NCI-H526 (cell line): Measurements from ENCODE around the gene HMGA1.

Experiments
- DNase-seq, 2 experiments: peaks; one replicate each; lab custom pipeline; 2025; lab: John Stamatoyannopoulos, UW

The HMGA1 gene

DNA sequence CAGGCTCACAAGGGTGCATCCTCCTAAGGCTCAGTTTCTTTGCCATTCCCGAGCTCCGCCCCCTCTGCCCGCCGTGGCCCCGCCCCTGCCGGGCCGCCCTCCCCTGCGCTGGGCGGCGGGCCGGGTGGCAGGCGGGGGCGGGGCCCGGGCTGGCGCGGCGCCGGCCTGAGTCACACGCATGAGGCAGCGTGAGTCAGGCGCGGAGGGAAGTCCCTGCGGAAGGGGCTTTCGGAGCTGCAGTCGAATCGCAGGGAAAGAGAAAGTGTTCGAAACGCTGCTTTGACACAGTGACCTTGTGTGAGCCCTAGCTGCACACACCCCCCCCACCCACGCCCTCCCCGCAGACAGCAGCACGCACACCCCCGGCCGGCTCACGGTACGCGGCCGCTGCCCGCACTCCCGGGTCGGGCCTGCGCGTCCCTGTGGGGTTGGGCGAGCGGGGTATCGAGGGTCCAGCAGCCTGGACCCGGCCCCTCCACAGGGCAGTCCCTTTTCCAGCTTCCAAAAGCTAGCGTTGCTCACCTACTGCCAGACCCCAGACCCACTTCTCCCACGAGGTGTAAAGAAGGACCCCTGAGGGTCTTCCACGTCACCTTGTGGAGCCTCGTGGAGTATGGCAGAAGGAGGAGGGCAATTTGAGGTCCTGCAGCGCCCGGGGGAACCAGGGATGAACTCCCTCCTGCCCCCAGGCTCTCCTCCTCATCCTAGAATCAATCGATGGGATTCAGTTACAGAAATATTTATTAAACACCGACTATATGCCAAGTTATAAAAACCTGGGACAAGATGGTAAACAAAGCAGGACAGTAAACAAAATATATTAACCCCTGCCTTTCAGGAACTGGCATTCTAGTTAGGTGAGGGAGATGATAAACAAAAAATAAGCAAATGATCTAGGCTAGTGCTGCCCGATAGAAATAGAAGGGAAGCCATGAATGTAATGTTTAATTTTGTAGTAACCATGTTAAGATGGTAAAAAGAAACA is 12.4 kb upstream of the HMGA1 start:
- peak in 1 of 2 experiments; percentile 94 for DNase-seq

GRCh38 chr6:34225551-34225950 is 11.1 kb upstream of the HMGA1 start:
- DNase-seq = no peak

DNA sequence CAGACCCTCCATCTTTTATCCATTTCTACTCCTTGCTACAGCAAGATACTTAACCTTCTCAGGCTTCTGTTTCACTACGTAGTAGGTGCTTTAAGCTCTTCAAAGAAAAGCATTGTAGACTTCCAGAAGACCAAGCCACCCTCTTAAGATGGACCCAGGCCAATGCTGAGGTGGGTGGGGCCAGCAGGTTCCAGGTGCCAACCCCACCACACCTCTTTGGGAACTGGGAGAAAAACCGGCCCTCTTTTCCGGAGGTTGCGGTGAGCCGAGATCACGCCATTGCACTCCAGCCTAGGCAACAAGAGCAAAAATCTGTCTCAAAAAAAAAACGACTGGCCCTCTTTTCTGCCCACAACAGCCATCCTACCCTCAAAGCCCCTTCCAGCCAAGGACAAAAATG is 10.6 kb upstream of the HMGA1 start:
- DNase-seq = no peak

- no peak for DNase-seq
Observed at GRCh38 chr6:34226731-34227586, 9.7 kb upstream of the HMGA1 start.

DNA sequence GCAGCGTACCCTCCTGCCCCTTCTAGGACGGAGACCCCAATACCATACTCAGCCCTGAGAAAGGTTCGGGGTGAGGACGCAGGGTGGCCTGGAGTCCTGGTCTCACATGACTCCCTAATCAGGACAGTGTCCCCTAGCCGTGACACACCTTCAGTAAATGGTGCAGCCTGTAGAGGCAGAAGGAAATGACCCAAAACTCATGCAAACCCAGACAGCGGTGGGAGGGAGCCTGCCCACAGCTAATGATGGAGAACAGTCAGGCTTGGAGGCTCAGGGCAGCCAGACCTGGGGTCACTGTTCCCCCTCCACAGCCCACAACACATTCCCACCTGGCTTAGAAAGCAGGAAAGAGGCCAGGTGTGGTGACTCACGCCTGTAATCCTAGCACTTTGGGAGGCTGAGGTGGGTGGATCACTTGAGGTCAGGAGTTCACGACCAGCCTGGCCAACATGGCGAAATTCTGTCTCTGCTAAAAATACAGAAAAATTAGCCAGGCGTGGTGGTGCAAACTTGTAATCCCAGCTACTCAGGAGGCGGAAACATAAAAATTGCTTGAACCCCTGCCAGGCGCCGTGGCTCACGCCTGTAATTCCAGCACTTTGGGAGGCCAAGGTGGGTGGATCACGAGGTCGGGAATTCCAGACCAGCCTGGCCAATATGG is 8.8 kb upstream of the HMGA1 start:
- no peak for DNase-seq

DNA sequence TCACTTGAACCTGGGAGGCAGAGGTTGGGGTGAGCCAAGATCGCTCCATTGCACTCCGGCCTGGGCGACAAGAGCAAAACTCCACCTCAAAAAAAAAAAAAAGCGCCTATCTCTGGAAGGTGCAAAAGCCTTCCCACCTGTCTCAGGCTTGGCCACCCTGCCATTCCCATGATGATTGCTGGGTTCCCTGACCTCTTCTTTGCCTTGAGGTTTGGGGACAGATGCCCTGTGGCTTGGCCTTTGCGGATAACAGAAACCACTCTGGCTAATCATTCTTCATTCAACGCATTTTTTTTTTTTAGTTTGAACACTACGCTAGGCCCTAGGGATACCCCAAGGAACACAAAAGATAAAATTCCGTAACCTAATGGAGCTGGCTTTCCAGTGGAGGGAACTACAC is 6.8 kb upstream of the HMGA1 start:
- DNase-seq = no peak

DNA sequence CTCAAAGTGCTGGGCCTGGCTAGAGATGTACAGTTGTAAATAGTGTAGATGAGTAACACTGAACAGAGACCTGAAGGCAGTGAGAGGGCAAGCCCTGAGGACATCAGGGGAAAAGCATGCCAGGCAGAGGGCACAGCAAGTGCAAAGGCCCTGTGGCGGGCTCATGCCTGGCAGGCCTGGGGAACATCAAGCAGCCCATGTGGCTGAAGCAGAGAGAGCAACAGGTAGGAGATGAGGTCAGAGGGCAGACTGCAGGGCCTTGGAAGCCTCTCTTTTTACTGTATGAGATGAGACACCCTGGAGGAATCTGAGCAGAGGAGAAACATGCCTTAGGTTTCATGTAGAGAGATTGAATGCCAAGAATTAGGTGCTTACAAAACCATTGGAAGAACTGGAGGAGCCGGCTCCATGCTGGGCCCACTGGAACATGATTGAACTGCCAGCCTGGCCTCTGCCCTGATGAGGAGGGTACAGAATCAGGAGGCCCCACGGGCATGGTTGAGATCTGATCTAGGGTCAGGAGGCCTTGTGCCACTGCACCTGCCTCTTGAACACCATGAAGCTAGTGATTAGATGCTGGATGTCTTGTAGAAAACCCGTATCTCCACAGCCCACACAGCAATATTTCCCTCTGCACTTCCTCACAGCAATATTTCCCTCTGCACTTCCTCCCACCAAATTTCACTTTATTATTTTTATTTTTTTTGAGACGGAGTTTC is 5.9 kb upstream of the HMGA1 start:
- DNase-seq = no peak

DNA sequence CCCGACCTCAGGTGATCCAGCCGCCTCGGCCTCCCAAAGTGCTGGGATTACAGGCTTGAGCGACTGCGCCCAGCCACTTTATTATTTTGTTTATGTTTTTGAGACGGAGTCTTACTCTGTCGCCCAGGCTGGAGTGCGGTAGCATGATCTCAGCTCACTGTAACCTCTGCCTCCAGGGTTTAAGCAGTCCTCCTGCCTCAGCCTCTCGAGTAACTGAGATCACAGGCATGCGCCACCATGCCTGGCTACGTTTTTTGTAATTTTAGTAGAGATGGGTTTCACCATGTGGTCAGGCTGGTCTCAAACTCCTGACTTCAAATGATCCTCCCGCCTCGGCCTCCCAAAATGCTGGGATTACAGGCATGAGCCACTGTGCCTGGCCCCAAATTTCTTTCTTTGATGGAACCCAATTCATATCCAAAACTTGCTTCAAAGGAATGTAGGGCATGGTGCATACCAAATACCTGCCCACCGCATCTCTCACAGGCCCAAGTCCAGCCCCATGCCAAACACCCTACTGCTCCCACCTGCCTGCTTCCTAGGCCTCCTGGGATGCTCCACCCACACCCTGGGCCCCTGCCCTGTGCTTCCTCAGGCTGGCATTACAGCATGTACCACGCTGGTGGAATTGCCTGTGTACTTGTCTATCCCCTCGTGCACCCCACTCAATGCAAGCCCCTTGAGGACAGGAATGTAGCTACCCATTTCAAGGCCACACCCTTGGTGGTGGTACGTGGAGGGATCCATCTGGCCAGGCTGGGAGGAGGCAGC is 4.9 kb upstream of the HMGA1 start:
- no peak for DNase-seq

DNA sequence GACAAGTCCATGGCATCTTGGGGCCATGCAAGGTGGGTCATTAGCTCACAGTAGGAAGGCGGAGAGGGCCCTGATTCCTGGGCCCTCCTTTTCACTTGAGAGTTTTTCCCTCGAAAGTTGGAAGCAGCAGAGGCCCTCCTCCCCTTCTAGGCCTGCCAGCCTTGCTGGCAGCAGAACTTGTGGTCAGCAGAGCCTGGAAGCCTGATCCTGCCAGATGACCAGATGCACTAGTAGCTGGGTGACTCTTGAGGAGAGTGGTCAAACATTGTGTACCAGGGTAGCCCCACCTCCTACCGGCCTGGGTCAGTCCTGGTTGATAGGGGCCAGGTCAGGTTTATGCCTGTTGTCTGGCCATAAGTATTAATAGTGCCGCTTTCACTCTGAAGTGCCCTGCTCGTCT is 3.8 kb upstream of the HMGA1 start:
- no peak for DNase-seq

DNA sequence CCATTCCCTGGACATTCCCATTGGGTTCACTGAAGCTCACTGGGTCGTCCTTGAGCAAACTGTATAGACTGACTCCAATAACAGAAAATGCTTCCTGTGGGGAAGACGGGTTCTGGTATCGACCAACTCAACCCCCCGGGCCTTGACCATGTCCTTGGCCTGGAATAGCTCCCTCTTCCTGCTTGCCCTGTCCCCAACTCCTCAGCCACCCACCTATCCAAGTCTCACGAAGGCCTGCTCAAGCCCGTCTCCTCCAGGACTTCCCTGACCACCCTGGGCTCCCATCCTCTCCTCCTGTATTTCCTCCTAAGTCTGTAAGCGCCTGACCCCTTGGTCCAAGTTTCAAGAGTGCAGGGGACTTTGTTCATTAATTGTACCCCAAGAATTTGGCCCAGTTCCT is 2.8 kb upstream of the HMGA1 start:
- no peak for DNase-seq

DNA sequence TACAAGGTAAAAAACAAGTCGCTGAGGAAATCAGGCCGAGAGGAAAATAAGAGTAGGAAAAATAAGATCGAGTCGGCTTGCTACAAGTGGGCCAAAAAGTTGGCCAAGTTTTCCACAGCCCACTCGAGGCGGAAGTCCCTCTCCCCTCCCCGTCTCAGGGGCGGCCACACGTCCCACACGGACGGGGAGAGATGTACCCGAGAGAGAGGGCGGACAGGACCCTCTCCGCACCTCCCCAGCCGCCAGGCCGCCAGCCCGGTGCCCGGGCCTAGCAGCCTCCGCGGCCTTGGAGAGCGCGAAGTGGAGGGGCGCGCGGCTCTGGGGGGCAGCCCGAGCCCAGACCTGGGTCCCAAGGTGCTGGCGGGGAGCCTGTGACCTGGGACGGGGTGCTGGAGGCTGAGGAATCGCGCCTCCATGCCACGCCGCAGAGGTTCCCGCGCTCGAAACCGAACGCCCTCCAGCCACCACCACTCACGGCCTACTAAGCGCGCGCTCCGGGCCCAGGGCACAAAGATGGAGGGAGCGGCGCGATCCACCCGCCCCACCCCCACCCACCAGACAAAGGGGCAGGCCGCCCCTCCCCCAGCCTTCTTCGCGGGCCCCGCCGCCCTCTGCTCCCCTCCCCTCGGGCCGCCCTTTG is 1.9 kb upstream of the HMGA1 start:
- no peak for DNase-seq

DNA sequence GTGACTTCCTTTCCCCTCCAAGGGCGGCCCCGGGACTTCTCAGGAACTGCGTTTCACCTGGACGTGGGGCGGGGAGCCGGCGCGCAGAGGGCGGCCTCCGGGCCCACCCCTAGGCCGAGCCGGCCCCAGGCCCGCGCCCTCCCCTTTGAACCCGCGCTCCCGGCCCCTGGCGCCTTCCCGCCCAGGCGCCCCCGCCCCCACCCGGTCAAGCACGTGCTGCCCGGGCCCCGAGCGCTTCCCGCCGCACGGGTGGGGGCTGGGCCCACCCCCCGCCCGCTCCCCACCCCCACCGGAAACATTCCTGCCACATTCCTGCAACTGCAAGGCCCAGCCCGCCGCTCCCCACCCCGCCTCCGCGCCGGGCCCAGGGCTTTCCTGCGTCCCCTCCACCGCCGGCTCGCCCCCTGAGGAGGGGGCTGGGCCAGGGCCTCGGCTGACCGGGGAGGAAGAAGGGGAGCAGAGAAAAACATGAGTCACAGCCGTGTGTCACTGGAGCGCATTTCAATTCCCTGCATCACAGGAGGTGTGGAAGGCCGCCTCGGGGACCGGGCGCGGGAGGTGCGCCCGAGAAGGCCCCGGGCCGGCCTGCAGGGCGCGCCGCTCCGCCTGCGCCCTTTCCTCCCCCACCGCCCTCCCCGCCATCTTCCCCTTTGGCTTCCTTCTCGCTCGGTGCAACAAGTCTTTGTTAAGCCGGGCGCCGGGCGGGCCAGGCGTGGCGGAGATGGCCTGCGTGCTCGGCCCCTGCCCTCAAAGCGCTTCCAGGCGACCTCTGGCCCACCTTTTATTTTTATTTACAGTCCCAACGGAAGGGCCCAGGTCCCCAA is 1.2 kb upstream of the HMGA1 start:
- no peak for DNase-seq

GRCh38 chr6:34236131-34236442 is 586 bp upstream of the HMGA1 start:
- no peak for DNase-seq

DNA sequence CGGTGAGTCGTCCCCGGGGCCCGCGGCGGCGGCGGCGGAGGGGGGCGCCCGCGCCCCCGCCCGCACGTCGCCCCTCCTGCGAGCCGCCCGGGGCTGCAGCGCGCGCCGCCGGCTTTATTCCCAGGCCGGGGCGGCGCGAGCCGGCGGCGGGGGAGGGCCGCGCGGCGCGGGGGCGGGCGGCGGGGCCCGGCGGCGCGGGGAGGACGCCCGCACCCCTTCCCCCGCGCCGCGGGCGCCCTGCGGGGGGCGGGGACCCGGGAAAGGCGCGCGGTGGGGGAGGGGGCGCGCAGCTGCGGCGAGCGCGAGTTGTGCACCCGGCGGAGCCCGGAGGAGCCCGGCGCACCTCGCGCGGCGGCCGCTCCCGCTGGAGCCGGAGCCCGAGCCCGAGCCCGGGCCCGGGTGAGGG is 646 bp downstream of the HMGA1 start:
- peak in 1 of 2 experiments; percentile 70 for DNase-seq

DNA sequence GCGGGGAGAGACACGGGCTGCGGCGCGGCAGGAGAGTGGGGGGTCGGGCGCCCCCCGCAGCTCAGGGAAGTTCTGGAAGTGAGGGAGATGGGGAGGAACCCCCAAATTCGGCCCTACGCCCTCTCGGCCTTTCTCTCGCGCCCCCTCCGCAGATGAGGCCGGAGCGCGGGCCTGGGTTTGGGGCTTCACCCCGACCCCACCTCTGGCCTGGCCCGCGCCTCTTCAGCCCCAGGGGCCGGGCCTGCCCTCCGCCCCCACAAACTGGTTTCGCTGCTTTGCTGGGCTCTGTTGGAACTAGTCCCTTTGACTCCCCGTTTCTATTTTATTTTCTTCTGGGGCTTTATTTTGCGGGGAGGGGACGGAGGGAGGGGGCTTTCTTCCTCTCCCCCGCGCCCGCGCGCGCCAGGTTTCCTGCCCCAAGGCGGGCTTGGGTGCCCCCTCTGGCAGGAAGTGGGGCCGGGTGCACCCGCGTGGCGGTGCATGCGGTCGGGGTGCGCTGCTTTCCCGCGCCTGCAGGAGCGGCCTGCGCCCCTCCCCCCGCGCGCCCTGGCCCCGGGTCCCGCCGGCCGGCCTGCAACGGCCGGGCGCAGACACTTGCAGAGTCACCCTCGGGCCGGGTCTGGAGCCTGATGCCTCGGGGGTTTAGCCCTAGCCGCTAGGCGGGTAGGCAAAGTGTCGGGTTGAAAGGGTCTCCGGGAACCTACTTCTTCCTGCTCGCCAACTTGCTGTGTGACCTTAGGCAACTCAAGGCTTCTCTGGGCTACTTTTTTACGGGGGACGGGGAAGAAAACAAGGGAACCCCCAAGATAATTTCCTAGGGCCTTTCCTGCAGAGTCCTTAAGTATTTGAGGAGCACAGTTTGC is 1.3 kb downstream of the HMGA1 start:
- peak in 1 of 2 experiments; percentile 84 for DNase-seq

GRCh38 chr6:34238585-34239499 is 2.2 kb downstream of the HMGA1 start:
- DNase-seq = no peak

- no peak for DNase-seq
Observed at GRCh38 chr6:34239500-34239825, 2.8 kb downstream of the HMGA1 start.

GRCh38 chr6:34239893-34240292 is 3.2 kb downstream of the HMGA1 start:
- no peak for DNase-seq
